Testis (tissue), 2 donors: ENCODE results near the gene CD44.

ENCODE experiments used
- POLR2A ChIP-seq: fragments of 450-650 bp; IDR thresholded peaks from one replicate; pipeline ENCODE4 v1.6.1; 2017; ENCODE audit warnings: antibody characterized with exemption, mild to moderate bottlenecking, moderate library complexity
- TF ChIP-seq, protein P1 (sequence below), 3 experiments: fragments of 450-650 bp in 2 of 3; fragments of 200-600 bp in 1 of 3; sonication (generic) in 1 of 3; IDR thresholded peaks; one replicate each; pipeline ENCODE4 v1.5.1; 2016 to 2019; ENCODE audit warnings: antibody characterized with exemption in 3 of 3, mild to moderate bottlenecking in 2 of 3, moderate library complexity in 1 of 3

DNA sequence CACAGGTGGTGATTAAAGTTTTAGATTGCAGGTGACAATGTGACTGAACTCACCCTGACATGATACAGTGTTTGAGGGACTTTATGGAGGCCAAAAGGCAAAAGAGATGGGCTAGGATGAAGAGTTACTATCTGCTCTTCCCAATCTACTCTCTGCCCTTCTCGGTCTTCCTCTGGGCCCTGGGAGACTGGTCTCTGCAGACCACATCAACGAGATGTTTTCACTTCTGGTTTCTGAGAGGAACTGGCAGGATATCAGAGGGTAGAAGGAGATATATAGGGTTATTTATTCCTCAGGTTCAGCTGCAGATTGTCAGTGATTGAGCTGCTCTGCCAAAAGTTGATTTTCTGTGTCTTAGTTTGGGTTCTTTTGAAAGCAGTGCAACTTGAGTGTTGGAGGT is 32.4 kb upstream of the CD44 start:
- TF ChIP-seq, protein P1, sequence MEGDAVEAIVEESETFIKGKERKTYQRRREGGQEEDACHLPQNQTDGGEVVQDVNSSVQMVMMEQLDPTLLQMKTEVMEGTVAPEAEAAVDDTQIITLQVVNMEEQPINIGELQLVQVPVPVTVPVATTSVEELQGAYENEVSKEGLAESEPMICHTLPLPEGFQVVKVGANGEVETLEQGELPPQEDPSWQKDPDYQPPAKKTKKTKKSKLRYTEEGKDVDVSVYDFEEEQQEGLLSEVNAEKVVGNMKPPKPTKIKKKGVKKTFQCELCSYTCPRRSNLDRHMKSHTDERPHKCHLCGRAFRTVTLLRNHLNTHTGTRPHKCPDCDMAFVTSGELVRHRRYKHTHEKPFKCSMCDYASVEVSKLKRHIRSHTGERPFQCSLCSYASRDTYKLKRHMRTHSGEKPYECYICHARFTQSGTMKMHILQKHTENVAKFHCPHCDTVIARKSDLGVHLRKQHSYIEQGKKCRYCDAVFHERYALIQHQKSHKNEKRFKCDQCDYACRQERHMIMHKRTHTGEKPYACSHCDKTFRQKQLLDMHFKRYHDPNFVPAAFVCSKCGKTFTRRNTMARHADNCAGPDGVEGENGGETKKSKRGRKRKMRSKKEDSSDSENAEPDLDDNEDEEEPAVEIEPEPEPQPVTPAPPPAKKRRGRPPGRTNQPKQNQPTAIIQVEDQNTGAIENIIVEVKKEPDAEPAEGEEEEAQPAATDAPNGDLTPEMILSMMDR (IDR thresholded peaks at IDR 0.05), result no peak
- no peak for TF ChIP-seq POLR2A
